ENCODE measurements around the gene MRPL10. TPM values are rescaled to one million over a fixed set of nuclear protein-coding genes. Genes with fewer than 3 reads are reported as not detected.

MRPL10 gene
- total and polyA plus RNA-seq, 10 of the 15 experiments (the other 5 are each of a cell fraction or from before 2014, with no cell fraction given): 18.9 to 61.9 (median 47.3) TPM

- intact Hi-C loops (cut with micrococcal nuclease; ENCODE audit: unreplicated experiment) (no loop called here), in situ Hi-C loops (cut with MboI) (no loop called here)
- FAIRE-seq (no peak), ATAC-seq (no peak), DNase-seq (ENCODE audit: low read depth, low spot score) (no peak)
- no peak overlapping the region for H3K4me2 ChIP-seq (ENCODE audit: control insufficient read depth, insufficient read depth)
- no peaks in the 10 kb centered on the region for H3K9me3 ChIP-seq (replicated peaks; ENCODE audit: control insufficient read depth, insufficient read depth, low read length)
- WGBS (ENCODE audit: insufficient coverage, insufficient replicate concordance, low lambda C conversion rate, missing lambda C conversion rate): 15% methylated on average over 5 of the region's 5 CpGs
- ChIA-PET SMC1A (ENCODE audit: uncharacterized antibody, unreplicated experiment) (no interaction called here), RAD21 (ENCODE audit: unreplicated experiment) (no interaction called here), POLR2A (no interaction called here), CTCF (no interaction called here)
- no peak overlapping the region for H3K27ac ChIP-seq (ENCODE audit: control insufficient read depth, insufficient read depth)
- H2AFZ ChIP-seq (ENCODE audit: control insufficient read depth, low read depth, low read length): no peak overlapping the region
- TF ChIP-seq TAF1 (IDR thresholded peaks at IDR 0.05; ENCODE audit: borderline replicate concordance, low read depth, low read length): no peak
- TF ChIP-seq TCF3 (IDR thresholded peaks at IDR 0.05; ENCODE audit: borderline replicate concordance, insufficient read depth, low read depth, low read length): no peak
- TF ChIP-seq POLR2AphosphoS5 (IDR thresholded peaks at IDR 0.05; ENCODE audit: low read length): no peak
- TF ChIP-seq ELK1 (IDR thresholded peaks at IDR 0.05; ENCODE audit: low read depth, low read length): no peak
- TF ChIP-seq MAX (IDR thresholded peaks at IDR 0.05; ENCODE audit: low read depth, low read length): no peak
- TF ChIP-seq NR2C1 (IDR thresholded peaks at IDR 0.05): no peak
- no peak for TF ChIP-seq SRF (IDR thresholded peaks at IDR 0.05; ENCODE audit: low read depth in 2 of 2, low read length in 2 of 2)
- TF ChIP-seq CHD1 (IDR thresholded peaks at IDR 0.05; ENCODE audit: low read depth, low read length): no peak
- TF ChIP-seq CEBPB (IDR thresholded peaks at IDR 0.05; ENCODE audit: borderline replicate concordance in 1 of 2, low read depth in 2 of 2, low read length in 2 of 2): no peak
- no peaks in the 10 kb centered on the region for H3K79me2 ChIP-seq (ENCODE audit: control insufficient read depth, insufficient read depth, low read length)
- BruUV-seq (replicated peaks): no TSS peak
- H3K27me3 ChIP-seq (replicated peaks in 1 of 2; ENCODE audit: control insufficient read depth in 2 of 2, insufficient read depth in 2 of 2, low read length in 1 of 2): peaks cover 2 to 7% of the 10 kb centered on the region in 2 experiments; a peak in 3 of 4 replicates
- H3K4me1 ChIP-seq (ENCODE audit: control insufficient read depth, insufficient read depth, low read length): no peaks in the 10 kb centered on the region
- no peaks in the 10 kb centered on the region for H3K36me3 ChIP-seq (ENCODE audit: control insufficient read depth in 2 of 2, insufficient read depth in 2 of 2, low read length in 1 of 2)
- no peaks in the 10 kb centered on the region for H4K20me1 ChIP-seq (ENCODE audit: control insufficient read depth, insufficient read depth)
- no peak overlapping the region for H3K4me3 ChIP-seq
- no peak overlapping the region for H3K9ac ChIP-seq (ENCODE audit: control insufficient read depth, insufficient read depth, low read length)
Observed at GRCh38 chr17:47860386-47860785, 29.0 kb upstream of the MRPL10 start.
